Right atrium auricular region (tissue), 2 donors: Measurements from ENCODE around the gene STAU1. TPM values are rescaled to one million over a fixed set of nuclear protein-coding genes. Genes with fewer than 3 reads are reported as not detected.
"Not testable (repeated sequence)": the region's sequence is repeated elsewhere in the genome, so short reads cannot be mapped to it uniquely, and the experiment has no call there.

Experiments
- DNase-seq: peaks from one replicate; pipeline ENCODE4 v3.0.0-alpha.2; 2019; ENCODE audit warnings: low spot score
- H3K27ac ChIP-seq, 2 donors: fragments of 200-600 bp; sonication (generic); 1 replicate in 1 of 2; 2 replicates in 1 of 2; pipeline ENCODE4 v1.5.1; 2016 to 2019
- H3K27me3 ChIP-seq, 2 donors: fragments of 200-600 bp; sonication (generic); one replicate each; pipeline versions ENCODE4 v1.5.1 to v1.6.0; 2017 to 2019
- H3K36me3 ChIP-seq: fragments of 200-600 bp; sonication (generic); one replicate; pipeline ENCODE4 v1.5.1; 2016
- H3K4me1 ChIP-seq, 2 donors: fragments of 200-600 bp; sonication (generic); one replicate each; pipeline versions ENCODE4 v1.5.1 to v1.6.0; 2017 to 2019
- H3K4me3 ChIP-seq, 2 donors: fragments of 200-600 bp; sonication (generic); 1 replicate in 1 of 2; 2 replicates in 1 of 2; pipeline ENCODE4 v1.5.1; 2017 to 2019; ENCODE audit warnings: mild to moderate bottlenecking in 1 of 2, moderate library complexity in 1 of 2
- H3K9me3 ChIP-seq, 2 donors: fragments of 200-600 bp; sonication (generic); one replicate each; pipeline ENCODE4 v1.5.1; 2019
- total RNA-seq, 2 donors: library from RNA; depleted of rRNA; stranded (reverse); fragments of >200 nt; gene quantifications; one replicate each; pipeline ENCODE4 v1.1.0, GENCODE V29; 2016
- TF ChIP-seq, protein P1 (sequence below), 2 donors: fragments of 200-600 bp; sonication (generic); IDR thresholded peaks; one replicate each; pipeline ENCODE4 v1.5.1; 2019; ENCODE audit warnings: antibody characterized with exemption in 2 of 2

Gene STAU1
- total RNA-seq, 2 donors from 2014 or later: 62.9 to 77.0 TPM

DNA sequence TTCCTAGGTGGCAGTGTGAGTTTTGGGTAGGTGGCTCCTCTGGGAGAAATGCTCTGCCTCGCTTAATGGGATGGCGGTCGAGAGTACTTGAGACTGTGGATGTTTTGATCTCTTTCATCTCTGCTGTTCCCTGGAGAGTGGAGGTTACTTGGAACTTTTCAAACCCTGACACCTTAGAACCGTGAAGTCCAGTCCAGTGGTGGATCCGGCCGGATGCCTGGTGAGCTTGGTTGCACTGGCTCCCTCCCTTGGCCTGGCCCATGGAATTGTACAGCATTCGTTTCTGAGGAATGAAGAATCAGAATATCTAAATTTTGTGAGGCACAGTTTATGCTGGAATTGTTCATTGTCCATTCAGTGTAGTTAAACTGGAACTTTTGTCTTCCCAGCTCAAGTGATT lies 91.0 kb downstream of the STAU1 start:
- Histone ChIP-seq H3K4me3 (no peak overlapping the region), H3K4me1 (no peaks in the 10 kb centered on the region), H3K36me3 (peaks cover 55% of the 10 kb centered on the region), H3K27me3 (no peaks in the 10 kb centered on the region), H3K27ac (no peak overlapping the region), H3K9me3 (no peaks in the 10 kb centered on the region)
- no peak for DNase-seq
- TF ChIP-seq, protein P1, sequence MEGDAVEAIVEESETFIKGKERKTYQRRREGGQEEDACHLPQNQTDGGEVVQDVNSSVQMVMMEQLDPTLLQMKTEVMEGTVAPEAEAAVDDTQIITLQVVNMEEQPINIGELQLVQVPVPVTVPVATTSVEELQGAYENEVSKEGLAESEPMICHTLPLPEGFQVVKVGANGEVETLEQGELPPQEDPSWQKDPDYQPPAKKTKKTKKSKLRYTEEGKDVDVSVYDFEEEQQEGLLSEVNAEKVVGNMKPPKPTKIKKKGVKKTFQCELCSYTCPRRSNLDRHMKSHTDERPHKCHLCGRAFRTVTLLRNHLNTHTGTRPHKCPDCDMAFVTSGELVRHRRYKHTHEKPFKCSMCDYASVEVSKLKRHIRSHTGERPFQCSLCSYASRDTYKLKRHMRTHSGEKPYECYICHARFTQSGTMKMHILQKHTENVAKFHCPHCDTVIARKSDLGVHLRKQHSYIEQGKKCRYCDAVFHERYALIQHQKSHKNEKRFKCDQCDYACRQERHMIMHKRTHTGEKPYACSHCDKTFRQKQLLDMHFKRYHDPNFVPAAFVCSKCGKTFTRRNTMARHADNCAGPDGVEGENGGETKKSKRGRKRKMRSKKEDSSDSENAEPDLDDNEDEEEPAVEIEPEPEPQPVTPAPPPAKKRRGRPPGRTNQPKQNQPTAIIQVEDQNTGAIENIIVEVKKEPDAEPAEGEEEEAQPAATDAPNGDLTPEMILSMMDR (IDR thresholded peaks at IDR 0.05): no peak

DNA sequence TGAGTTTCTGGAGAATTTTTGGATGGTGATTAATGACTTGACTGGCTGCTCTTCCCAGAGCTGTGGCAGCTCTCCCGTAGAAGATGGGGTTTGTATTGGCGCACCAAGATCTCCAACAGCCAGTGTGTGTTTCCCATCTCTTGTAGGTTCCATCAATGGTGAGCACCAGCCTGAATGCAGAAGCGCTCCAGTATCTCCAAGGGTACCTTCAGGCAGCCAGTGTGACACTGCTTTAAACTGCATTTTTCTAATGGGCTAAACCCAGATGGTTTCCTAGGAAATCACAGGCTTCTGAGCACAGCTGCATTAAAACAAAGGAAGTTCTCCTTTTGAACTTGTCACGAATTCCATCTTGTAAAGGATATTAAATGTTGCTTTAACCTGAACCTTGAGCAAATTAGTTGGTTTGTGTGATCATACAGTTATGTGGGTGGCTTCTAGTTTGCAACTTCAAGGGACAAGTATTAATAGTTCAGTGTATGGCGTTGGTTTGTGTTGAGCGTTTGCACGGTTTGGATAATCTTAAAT lies 91.9 kb downstream of the STAU1 start:
- TF ChIP-seq, protein P1 (IDR thresholded peaks at IDR 0.05): no peak
- peaks cover 62% of the 10 kb centered on the region for H3K36me3 ChIP-seq
- H3K4me3 ChIP-seq: no peak overlapping the region
- no peaks in the 10 kb centered on the region for H3K9me3 ChIP-seq
- no peaks in the 10 kb centered on the region for H3K27me3 ChIP-seq
- H3K27ac ChIP-seq: no peak overlapping the region
- no peak for DNase-seq
- no peaks in the 10 kb centered on the region for H3K4me1 ChIP-seq

DNA sequence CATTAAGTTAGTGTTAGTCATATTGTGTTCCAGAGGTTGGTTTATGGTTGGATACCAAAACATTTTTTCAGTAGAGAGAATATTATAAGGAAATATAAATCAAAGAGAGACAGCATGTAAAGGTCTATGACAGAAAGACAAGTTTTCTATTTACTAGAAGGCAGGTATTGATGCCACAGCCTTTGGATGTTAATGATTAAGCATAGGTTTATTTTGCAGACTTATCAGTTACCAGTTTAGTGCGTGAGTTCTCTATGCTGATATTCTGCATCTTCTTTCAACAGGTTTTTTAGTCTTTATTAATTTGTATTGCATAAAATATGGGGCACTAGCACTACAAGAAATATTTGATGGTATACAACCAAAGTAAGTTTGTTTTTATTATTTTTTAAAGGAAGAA lies 96.4 kb downstream of the STAU1 start:
- Histone ChIP-seq H3K4me1 (no peaks in the 10 kb centered on the region), H3K4me3 (no peak overlapping the region), H3K27me3 (no peaks in the 10 kb centered on the region), H3K9me3 (no peaks in the 10 kb centered on the region), H3K27ac (no peak overlapping the region), H3K36me3 (peaks cover 89% of the 10 kb centered on the region)
- DNase-seq: no peak
- TF ChIP-seq, protein P1 (IDR thresholded peaks at IDR 0.05): no peak

DNA sequence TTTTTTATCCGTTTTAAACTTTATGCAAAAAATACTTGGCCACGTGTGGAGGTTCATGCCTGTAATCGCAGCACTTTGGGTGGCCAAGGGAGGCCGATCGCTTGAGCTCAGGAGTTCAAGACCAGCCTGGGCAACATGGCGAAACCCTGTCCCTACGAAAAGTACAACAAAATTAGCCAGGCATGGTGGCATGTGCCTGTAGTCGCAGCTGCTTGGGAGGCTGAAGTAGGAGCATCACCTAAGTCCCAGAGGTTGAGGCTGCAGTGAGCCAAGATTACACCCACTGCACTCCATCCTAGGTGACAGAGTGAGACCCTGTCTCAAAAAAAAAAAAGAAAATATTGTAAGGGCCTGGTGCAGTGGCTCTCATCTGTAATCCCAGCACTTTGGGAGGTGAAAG lies 97.0 kb downstream of the STAU1 start:
- DNase-seq: no peak
- TF ChIP-seq, protein P1 (IDR thresholded peaks at IDR 0.05): no peak

DNA sequence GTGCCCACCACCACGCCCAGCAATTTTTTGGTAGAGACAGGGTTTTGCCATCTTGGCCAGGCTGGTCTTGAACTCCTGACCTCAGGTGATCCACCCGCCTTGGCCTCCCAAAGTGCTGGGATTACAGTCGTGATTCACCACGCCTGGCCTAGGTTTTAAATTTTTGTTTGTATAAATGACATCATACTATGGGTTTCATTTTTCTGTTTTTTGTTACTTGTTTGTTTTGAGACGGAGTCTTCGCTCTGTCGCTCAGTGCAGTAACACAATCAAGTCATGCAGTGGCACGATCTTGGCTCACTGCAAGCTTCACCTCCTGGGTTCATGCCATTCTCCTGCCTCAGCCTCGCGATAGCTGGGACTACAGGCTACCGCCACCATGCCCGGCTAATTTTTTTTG lies 105.8 kb downstream of the STAU1 start:
- not testable (repeated sequence) for H3K9me3 ChIP-seq, H3K27ac ChIP-seq, DNase-seq, H3K4me1 ChIP-seq, H3K4me3 ChIP-seq, H3K27me3 ChIP-seq
- H3K36me3 ChIP-seq: peaks cover 72% of the 10 kb centered on the region

More for the DNA sequence above, 97.0 kb downstream of the STAU1 start:
- no peak overlapping the region for H3K27ac ChIP-seq
- no peaks in the 10 kb centered on the region for H3K4me1 ChIP-seq
- peaks cover 91% of the 10 kb centered on the region for H3K36me3 ChIP-seq
- no peaks in the 10 kb centered on the region for H3K27me3 ChIP-seq
- no peaks in the 10 kb centered on the region for H3K9me3 ChIP-seq
- no peak overlapping the region for H3K4me3 ChIP-seq

DNA sequence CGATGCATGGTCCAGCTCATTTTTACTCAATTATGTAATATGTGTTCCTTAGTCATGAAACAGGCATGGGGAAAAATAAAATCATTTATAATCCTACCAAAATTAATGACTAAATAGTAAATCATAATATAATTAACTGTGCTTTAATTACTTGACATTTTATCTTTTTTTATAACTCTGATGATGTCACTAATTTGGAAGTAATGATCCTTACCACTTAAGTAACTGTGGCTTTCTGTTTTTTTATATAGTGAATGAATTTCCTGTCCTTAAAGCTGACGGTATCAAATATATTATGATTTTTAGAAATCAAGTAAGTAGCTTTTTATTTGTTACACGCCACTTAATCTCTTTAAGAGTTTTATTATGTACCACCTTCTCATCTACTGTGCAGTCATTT lies 109.8 kb downstream of the STAU1 start:
- Histone ChIP-seq H3K36me3 (peaks cover 65% of the 10 kb centered on the region), H3K4me1 (no peaks in the 10 kb centered on the region), H3K4me3 (no peak overlapping the region), H3K27me3 (no peaks in the 10 kb centered on the region), H3K27ac (no peak overlapping the region), H3K9me3 (no peaks in the 10 kb centered on the region)
- DNase-seq: no peak
- TF ChIP-seq, protein P1 (IDR thresholded peaks at IDR 0.05): no peak
